K562 (cell line): ENCODE measurements around the gene IGF2BP1. TPM values are rescaled to one million over a fixed set of nuclear protein-coding genes. Genes with fewer than 3 reads are reported as not detected.

Source experiments
- DACH1 ChIP-seq: fragments of 450-650 bp; IDR thresholded peaks from 2 replicates; pipeline ENCODE4 v1.6.1; 2018; ENCODE audit not compliant: partially characterized antibody
- ELF2 ChIP-seq: fragments of 250-450 bp; sonication (Bioruptor Pico); IDR thresholded peaks from 2 replicates; pipeline ENCODE4 v1.5.0; 2021; ENCODE audit warnings: mild to moderate bottlenecking
- GTF2F1 ChIP-seq: IDR thresholded peaks from 2 replicates; pipeline ENCODE4 v1.6.1; 2011; ENCODE audit warnings: low read depth, low read length, improper control_type of control experiment
- IFI16 ChIP-seq: fragments of 250-450 bp; sonication (Bioruptor Pico); IDR thresholded peaks from 2 replicates; pipeline ENCODE4 v2.1.2; 2022; ENCODE audit warnings: mild to moderate bottlenecking, inconsistent platforms
- ILF3 ChIP-seq: fragments of 450-650 bp; IDR thresholded peaks from 2 replicates; pipeline ENCODE4 v1.6.1; 2018; ENCODE audit warnings: antibody characterized with exemption, mild to moderate bottlenecking, moderate library complexity, borderline replicate concordance
- KHSRP ChIP-seq: fragments of 450-650 bp; IDR thresholded peaks from 2 replicates; pipeline ENCODE4 v1.6.1; 2017
- KLF1 ChIP-seq: fragments of 450-650 bp; IDR thresholded peaks from 2 replicates; pipeline ENCODE4 v1.6.1; 2016; ENCODE audit warnings: missing genetic modification characterization, missing compliant biosample characterization
- KLF6 ChIP-seq: fragments of 250-450 bp; sonication (Bioruptor Pico); IDR thresholded peaks from 2 replicates; pipeline ENCODE4 v1.4.0; 2020; ENCODE audit warnings: mild to moderate bottlenecking, moderate library complexity, borderline replicate concordance
- MYC ChIP-seq, 2 experiments: fragments of 250-450 bp in 1 of 2; sonication (Bioruptor Pico) in 1 of 2; IDR thresholded peaks; 2 replicates each; pipeline versions ENCODE4 v1.5.1 to v1.6.1; 2012 to 2021; ENCODE audit warnings: low read depth in 2 of 2, borderline replicate concordance in 1 of 2, improper control_type of control experiment in 1 of 2, low read length in 1 of 2, mild to moderate bottlenecking in 1 of 2, moderate library complexity in 1 of 2
- PHB ChIP-seq: fragments of 250-450 bp; sonication (Bioruptor Pico); IDR thresholded peaks from 2 replicates; pipeline ENCODE4 v1.5.0; 2021
- POLR2AphosphoS2 ChIP-seq: IDR thresholded peaks from 2 replicates; pipeline ENCODE4 v1.6.1; 2012; ENCODE audit warnings: low read length, improper control_type of control experiment
- POLR3G ChIP-seq: IDR thresholded peaks from 2 replicates; pipeline ENCODE4 v1.6.1; 2011; ENCODE audit not compliant: insufficient read length, insufficient replicate concordance; ENCODE audit errors: extremely low read depth
- PTBP1 ChIP-seq: fragments of 200-400 bp; formaldehyde crosslinking; IDR thresholded peaks from 2 replicates; pipeline ENCODE4 v1.6.1; 2017; ENCODE audit warnings: low read depth, low read length
- RBM39 ChIP-seq: fragments of 200-400 bp; formaldehyde crosslinking; optimal IDR thresholded peaks from 2 replicates; pipeline ENCODE3; 2018; ENCODE audit warnings: low read depth, low read length
- RCOR1 ChIP-seq, 2 experiments: IDR thresholded peaks; 2 replicates each; pipeline ENCODE4 v1.6.1; 2012; ENCODE audit warnings: low read depth in 2 of 2, low read length in 2 of 2, borderline replicate concordance in 1 of 2, improper control_type of control experiment in 1 of 2
- RFX7 ChIP-seq: fragments of 250-450 bp; sonication (Bioruptor Pico); IDR thresholded peaks from 2 replicates; pipeline ENCODE4 v1.5.1; 2021; ENCODE audit warnings: mild to moderate bottlenecking
- RHOXF2B ChIP-seq: fragments of 250-450 bp; sonication (Bioruptor Pico); conservative IDR thresholded peaks from 2 replicates; pipeline ENCODE4 v1.5.1; 2021
- STAG1 ChIP-seq: sonication (generic); formaldehyde crosslinking; IDR thresholded peaks from 2 replicates; pipeline ENCODE4 v1.5.0; 2020; ENCODE audit warnings: missing genetic modification reagents, borderline replicate concordance
- TARDBP ChIP-seq: fragments of 450-650 bp; IDR thresholded peaks from 2 replicates; pipeline ENCODE4 v1.6.1; 2016
- TBP ChIP-seq: optimal IDR thresholded peaks from 2 replicates; pipeline ENCODE3; 2011; ENCODE audit warnings: low read depth, low read length, improper control_type of control experiment
- UBTF ChIP-seq, 2 experiments: IDR thresholded peaks; 2 replicates each; pipeline ENCODE4 v1.6.1; 2012; ENCODE audit warnings: improper control_type of control experiment in 2 of 2, low read depth in 2 of 2, low read length in 2 of 2, borderline replicate concordance in 1 of 2
- ZBTB1 ChIP-seq: sonication (generic); formaldehyde crosslinking; IDR thresholded peaks from 2 replicates; pipeline ENCODE4 v1.8.1; 2023; ENCODE audit warnings: missing genetic modification reagents, low read depth, mild to moderate bottlenecking, borderline replicate concordance
- ZNF12 ChIP-seq: sonication (generic); formaldehyde crosslinking; IDR thresholded peaks from 2 replicates; pipeline ENCODE4 v1.4.0; 2020; ENCODE audit warnings: mild to moderate bottlenecking, missing genetic modification reagents
- ZNF134 ChIP-seq: fragments of 250-450 bp; sonication (Bioruptor Pico); conservative IDR thresholded peaks from 2 replicates; pipeline ENCODE4 v1.4.0; 2020
- polyA plus RNA-seq, 8 experiments: library from polyadenylated mRNA; depleted of rRNA in 4 of 8; stranded (reverse) in 5 of 8; unstranded in 3 of 8; fragments of >200 nt; fragmentation: Nextera tagmentation in 2 of 8; fragmentation: Illumina TruSeq in 1 of 8; extraction: Ambion mirVana in 2 of 8; extraction: Trizol in 1 of 8; gene quantifications; 2 replicates each; pipeline versions ENCODE4 v1.2.1 to v1.2.3, GENCODE V29; 2011 to 2014; ENCODE audit warnings: inconsistent platforms in 1 of 8, missing spikeins in 1 of 8
- total RNA-seq, 7 experiments: library from RNA; depleted of rRNA in 6 of 7; stranded (reverse); fragments of >200 nt in 6 of 7; fragmentation: Illumina TruSeq in 2 of 7; extraction: Trizol in 2 of 7; gene quantifications; 2 replicates each; pipeline versions ENCODE4 v1.2.1 to v1.2.3, GENCODE V29; 2011 to 2021; ENCODE audit warnings: low replicate concordance in 1 of 7
- TF ChIP-seq, protein P1 (sequence below): sonication (generic); formaldehyde crosslinking; IDR thresholded peaks from 2 replicates; pipeline ENCODE4 v1.8.1; 2023; ENCODE audit warnings: mild to moderate bottlenecking, missing genetic modification reagents

The IGF2BP1 gene
- total and polyA plus RNA-seq, 9 of the 15 experiments (the other 6 are each of a cell fraction or from before 2014, with no cell fraction given) = 13.0 to 318 (median 53.6) TPM

DNA sequence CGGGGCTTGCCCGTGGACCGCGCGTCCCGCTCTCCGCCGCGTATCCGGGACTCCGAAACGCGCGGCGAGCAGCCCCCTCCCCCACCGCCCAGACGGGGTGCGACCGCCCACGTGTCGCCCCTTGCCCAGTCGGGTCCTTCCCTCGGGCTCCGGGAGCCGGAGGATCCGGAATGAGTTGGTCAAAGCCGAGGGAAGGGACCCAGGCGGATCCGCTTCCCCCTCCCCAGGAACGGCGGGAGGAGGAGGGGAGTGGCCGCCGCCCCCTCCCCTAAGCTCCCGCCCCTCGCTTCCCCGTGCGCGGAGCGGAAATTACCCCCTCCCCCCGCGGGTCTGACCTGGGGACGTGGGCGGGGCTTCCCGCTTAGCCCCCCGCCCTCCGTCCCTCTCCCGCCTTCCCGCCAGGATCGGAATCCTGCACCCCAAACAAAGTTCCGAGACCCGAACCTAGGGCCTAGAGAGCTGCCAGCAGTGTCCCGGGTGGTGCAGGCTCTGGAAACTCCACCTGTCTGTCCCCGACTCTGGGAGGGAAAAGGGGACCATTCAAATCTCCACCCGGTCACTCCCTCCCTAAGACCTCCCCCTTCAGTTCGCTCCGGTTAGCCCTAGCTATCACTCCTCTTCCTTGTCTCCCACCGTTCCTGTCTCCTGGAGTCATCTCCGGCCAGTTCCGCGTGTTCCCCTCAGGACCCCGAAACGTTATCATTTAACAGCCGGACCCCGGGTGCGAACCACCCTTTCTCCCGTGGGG, 1.0 kb upstream of the IGF2BP1 start (continued):
- no peak for TF ChIP-seq ZNF134
- TF ChIP-seq, protein P1, sequence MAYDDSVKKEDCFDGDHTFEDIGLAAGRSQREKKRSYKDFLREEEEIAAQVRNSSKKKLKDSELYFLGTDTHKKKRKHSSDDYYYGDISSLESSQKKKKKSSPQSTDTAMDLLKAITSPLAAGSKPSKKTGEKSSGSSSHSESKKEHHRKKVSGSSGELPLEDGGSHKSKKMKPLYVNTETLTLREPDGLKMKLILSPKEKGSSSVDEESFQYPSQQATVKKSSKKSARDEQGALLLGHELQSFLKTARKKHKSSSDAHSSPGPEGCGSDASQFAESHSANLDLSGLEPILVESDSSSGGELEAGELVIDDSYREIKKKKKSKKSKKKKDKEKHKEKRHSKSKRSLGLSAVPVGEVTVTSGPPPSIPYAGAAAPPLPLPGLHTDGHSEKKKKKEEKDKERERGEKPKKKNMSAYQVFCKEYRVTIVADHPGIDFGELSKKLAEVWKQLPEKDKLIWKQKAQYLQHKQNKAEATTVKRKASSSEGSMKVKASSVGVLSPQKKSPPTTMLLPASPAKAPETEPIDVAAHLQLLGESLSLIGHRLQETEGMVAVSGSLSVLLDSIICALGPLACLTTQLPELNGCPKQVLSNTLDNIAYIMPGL = no peak; the same call in 1 of the 2 replicates
- TF ChIP-seq STAG1 = no peak
- 0 out of 4 replicates have a peak, but pooled peaks of 1 of the 2 experiments have one; percentile 1 for TF ChIP-seq RCOR1 (IDR thresholded peaks at IDR 0.05; ENCODE audit: borderline replicate concordance in 1 of 2, low read depth in 2 of 2, low read length in 2 of 2)
- TF ChIP-seq RFX7 (CRISPR knock-in tag) = no peak
- peak in 1 of 2 experiments; percentile 69; a peak in 1 of 4 replicates for TF ChIP-seq UBTF (IDR thresholded peaks at IDR 0.05; ENCODE audit: borderline replicate concordance in 1 of 2, low read depth in 2 of 2, low read length in 2 of 2)
- no peak for TF ChIP-seq ELF2 (CRISPR knock-in tag)
- peak; percentile 66; the same call in 1 of the 2 replicates for TF ChIP-seq KLF6 (CRISPR knock-in tag)
- no peak for TF ChIP-seq PTBP1
- TF ChIP-seq MYC (IDR thresholded peaks at IDR 0.05; ENCODE audit: low read depth, low read length) = peak; percentile 88
- no peak for TF ChIP-seq MYC (CRISPR knock-in tag; IDR thresholded peaks at IDR 0.05; ENCODE audit: borderline replicate concordance, low read depth)
- peak; percentile 56 for TF ChIP-seq TBP
- TF ChIP-seq POLR3G = no peak
- TF ChIP-seq TARDBP = no peak
- TF ChIP-seq DACH1 = no peak
- peak; percentile 43; the same call in 1 of the 2 replicates for TF ChIP-seq GTF2F1
- TF ChIP-seq PHB = peak; percentile 81; the same call in 1 of the 2 replicates
- no peak for TF ChIP-seq ILF3
- no peak for TF ChIP-seq RHOXF2B (CRISPR knock-in tag)
- TF ChIP-seq ZBTB1 = no peak
- TF ChIP-seq KLF1 (tag) = no peak; the same call in 1 of the 2 replicates
- no peak for TF ChIP-seq ZNF12
- TF ChIP-seq IFI16 (CRISPR knock-in tag) = no peak
- no peak for TF ChIP-seq POLR2AphosphoS2
- TF ChIP-seq RBM39 = peak; percentile 44
- TF ChIP-seq KHSRP = no peak
